ENCODE results near the gene COX19.
"Not testable (repeated sequence)": the region's sequence is repeated elsewhere in the genome, so short reads cannot be mapped to it uniquely, and the experiment has no call there.

The COX19 gene

GRCh38 chr7:945556-946255, 29.6 kb downstream of the COX19 start:
- DNase-seq (ENCODE audit: extremely low spot score) = no peak
- CTCF ChIA-PET = no interaction called here
- no peak for TF ChIP-seq ZNF384 (IDR thresholded peaks at IDR 0.05)
- no peak for TF ChIP-seq BHLHE40 (IDR thresholded peaks at IDR 0.05; ENCODE audit: borderline replicate concordance)
- TF ChIP-seq LEF1 (IDR thresholded peaks at IDR 0.05; ENCODE audit: borderline replicate concordance) = no peak
- TF ChIP-seq FOXM1 (IDR thresholded peaks at IDR 0.05; ENCODE audit: borderline replicate concordance) = no peak
- no peak for TF ChIP-seq NFRKB (IDR thresholded peaks at IDR 0.05)
- TF ChIP-seq ELF4 (IDR thresholded peaks at IDR 0.05) = no peak
- no peak for TF ChIP-seq FOXA1 (IDR thresholded peaks at IDR 0.05)
- TF ChIP-seq CTBP1 (IDR thresholded peaks at IDR 0.05; ENCODE audit: borderline replicate concordance) = no peak
- POLR2A ChIA-PET = no interaction called here

- no peak for DNase-seq (ENCODE audit: extremely low spot score)
- CTCF ChIA-PET = no interaction called here
- TF ChIP-seq SUZ12 (IDR thresholded peaks at IDR 0.05) (no peak), NFRKB (IDR thresholded peaks at IDR 0.05) (no peak), LEF1 (IDR thresholded peaks at IDR 0.05; ENCODE audit: borderline replicate concordance) (no peak)
- POLR2A ChIA-PET = no interaction called here
Observed at GRCh38 chr7:945147-945555, 30.2 kb downstream of the COX19 start.

GRCh38 chr7:944744-945143, 30.6 kb downstream of the COX19 start:
- ChIA-PET CTCF (interaction anchor here (0.6 kb wide), 1 partner anchor 299 kb away, joined by 3 read pairs; no protein-coding TSS in a partner anchor), POLR2A (no interaction called here)
- no peak for DNase-seq (ENCODE audit: extremely low spot score)
- TF ChIP-seq L3MBTL2 (conservative IDR thresholded peaks at IDR 0.05) (no peak), TARDBP (IDR thresholded peaks at IDR 0.05) (no peak), ELF4 (IDR thresholded peaks at IDR 0.05) (no peak)

- DNase-seq (ENCODE audit: extremely low spot score); CTCF ChIA-PET; POLR2A ChIA-PET: not testable (repeated sequence)
Observed at GRCh38 chr7:943793-944192, 31.6 kb downstream of the COX19 start.

- no peak for DNase-seq (ENCODE audit: extremely low spot score)
- TF ChIP-seq LEF1 (IDR thresholded peaks at IDR 0.05; ENCODE audit: borderline replicate concordance) = no peak
- peak; percentile 56 for TF ChIP-seq PKNOX1 (IDR thresholded peaks at IDR 0.05)
- ChIA-PET POLR2A (no interaction called here), CTCF (interaction anchor here (0.6 kb wide), 1 partner anchor 33 kb away, joined by 6 read pairs; no protein-coding TSS in a partner anchor)
Observed at GRCh38 chr7:940599-941408, 34.5 kb downstream of the COX19 start.

- CTCF ChIA-PET = no interaction called here
- no peak for DNase-seq (ENCODE audit: extremely low spot score)
- POLR2A ChIA-PET = no interaction called here
- TF ChIP-seq FOXK2 (IDR thresholded peaks at IDR 0.05) (no peak), ELF4 (IDR thresholded peaks at IDR 0.05) (no peak), SUZ12 (IDR thresholded peaks at IDR 0.05) (no peak), L3MBTL2 (conservative IDR thresholded peaks at IDR 0.05) (no peak), LEF1 (IDR thresholded peaks at IDR 0.05; ENCODE audit: borderline replicate concordance) (no peak), ARNT (IDR thresholded peaks at IDR 0.05) (no peak), PKNOX1 (IDR thresholded peaks at IDR 0.05) (no peak), NFRKB (IDR thresholded peaks at IDR 0.05) (no peak), HDGF (IDR thresholded peaks at IDR 0.05; ENCODE audit: borderline replicate concordance) (no peak), FOXM1 (IDR thresholded peaks at IDR 0.05; ENCODE audit: borderline replicate concordance) (no peak), CTBP1 (IDR thresholded peaks at IDR 0.05; ENCODE audit: borderline replicate concordance) (no peak), ZNF384 (IDR thresholded peaks at IDR 0.05) (no peak), SP1 (IDR thresholded peaks at IDR 0.05) (no peak), FOXA1 (IDR thresholded peaks at IDR 0.05) (no peak)
Observed at GRCh38 chr7:939843-940242, 35.5 kb downstream of the COX19 start.

- ChIA-PET CTCF (no interaction called here), POLR2A (no interaction called here)
- TF ChIP-seq SP1 (IDR thresholded peaks at IDR 0.05) (no peak), BHLHE40 (IDR thresholded peaks at IDR 0.05; ENCODE audit: borderline replicate concordance) (no peak), FOXK2 (IDR thresholded peaks at IDR 0.05) (no peak), L3MBTL2 (conservative IDR thresholded peaks at IDR 0.05) (no peak), ZNF384 (IDR thresholded peaks at IDR 0.05) (no peak)
- no peak for DNase-seq (ENCODE audit: extremely low spot score)
Observed at GRCh38 chr7:938546-939185, 36.7 kb downstream of the COX19 start.

Data from HEK293T (cell line).